NCI-H526 treated with DMSO at 0.1 percent for 48 hours (cell line): ENCODE measurements around the gene SLC7A11.

Experiments
- DNase-seq: peaks from one replicate; lab custom pipeline; 2025; lab: John Stamatoyannopoulos, UW

SLC7A11 gene

GRCh38 chr4:138162259-138162658 is 79.9 kb downstream of the SLC7A11 start:
- no peak for DNase-seq

- DNase-seq, result no peak
Observed at GRCh38 chr4:138161351-138161750, 80.8 kb downstream of the SLC7A11 start.

GRCh38 chr4:138158746-138159297 is 83.3 kb downstream of the SLC7A11 start:
- no peak for DNase-seq

DNA sequence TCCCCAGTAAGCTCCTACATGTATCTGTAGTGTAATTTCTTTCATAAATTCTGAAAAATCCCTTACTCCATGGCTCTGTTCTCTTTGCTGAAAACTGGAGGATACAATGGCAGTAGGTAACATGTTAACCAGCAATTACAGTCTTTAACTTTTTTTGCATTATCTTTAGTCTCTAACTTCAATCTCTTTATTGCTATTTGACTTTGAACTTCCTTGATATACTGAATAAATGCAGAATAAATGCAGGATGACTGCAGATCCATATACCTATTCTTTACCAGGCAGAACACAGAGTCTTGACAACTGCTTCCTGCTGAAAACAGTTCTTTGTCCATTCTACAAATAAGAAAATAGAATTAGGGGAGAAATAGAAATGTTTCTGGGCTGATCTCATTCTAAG is 101.3 kb downstream of the SLC7A11 start:
- DNase-seq, result no peak

DNA sequence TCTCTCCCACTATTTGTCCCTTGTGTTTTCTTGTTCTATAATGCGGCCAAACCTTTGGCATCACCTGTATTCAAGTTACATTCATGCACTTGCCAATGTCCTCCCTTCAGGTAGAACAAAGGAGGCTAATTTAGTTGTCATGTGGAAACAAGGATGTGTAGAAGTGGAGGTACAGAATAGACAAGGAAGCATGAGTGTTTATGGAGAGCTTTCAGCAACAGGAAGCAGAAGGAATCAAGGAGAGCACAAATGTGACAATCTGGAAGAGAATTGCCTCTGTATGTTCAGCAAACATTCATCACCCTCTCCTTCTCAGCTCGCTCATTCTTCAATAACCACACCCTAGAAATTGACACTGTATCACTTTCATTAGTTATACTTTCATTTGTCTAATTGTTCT is 103.4 kb downstream of the SLC7A11 start:
- DNase-seq, result no peak

GRCh38 chr4:138135610-138136009 is 106.5 kb downstream of the SLC7A11 start:
- no peak for DNase-seq

DNA sequence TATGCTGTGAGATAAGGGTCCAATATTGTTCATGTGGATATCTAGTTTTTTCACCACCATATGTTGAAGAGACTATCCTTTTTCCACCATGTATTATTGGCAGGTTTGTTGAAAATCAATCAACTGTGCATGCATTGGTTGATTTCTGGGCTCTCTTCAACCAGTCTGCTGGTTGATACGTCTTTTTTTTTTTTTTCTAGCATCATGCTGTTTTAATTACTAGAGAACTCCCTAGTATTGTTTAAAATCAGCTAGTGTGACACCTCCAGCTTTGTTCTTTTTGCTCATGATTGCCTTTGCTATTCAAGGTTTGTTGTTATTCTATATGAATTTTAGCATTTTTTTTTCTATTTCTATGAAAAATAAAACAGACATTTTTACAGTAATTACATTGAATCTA is 123.9 kb downstream of the SLC7A11 start:
- DNase-seq, result no peak

- no peak for DNase-seq
Observed at GRCh38 chr4:138115053-138115452, 127.1 kb downstream of the SLC7A11 start.

GRCh38 chr4:138114434-138114833 is 127.7 kb downstream of the SLC7A11 start:
- no peak for DNase-seq
